B cell (primary cell): ENCODE results near the gene GRK6. TPM values are rescaled to one million over a fixed set of nuclear protein-coding genes. Genes with fewer than 3 reads are reported as not detected.

Experiments
- ATAC-seq: fragments of 200-7000 bp; cut with Tn5 transposase; one replicate; pipeline ENCODE4 v1.10.0; 2021; ENCODE audit warnings: low read depth, mild to moderate bottlenecking, moderate number of reproducible peaks, moderate library complexity
- CTCF ChIA-PET: fragments of 350-600 bp; sonication (Branson Sonifier 250); formaldehyde crosslinking; loops from one replicate; lab custom pipeline; 2021; ENCODE audit warnings: antibody characterized with exemption, inconsistent platforms; lab: Charles Lee
- POLR2A ChIA-PET: fragments of 350-600 bp; sonication (Branson Sonifier 250); formaldehyde crosslinking; loops from one replicate; lab custom pipeline; 2021; ENCODE audit warnings: antibody characterized with exemption; lab: Charles Lee
- DNase-seq: peaks from one replicate; pipeline ENCODE4 v3.0.0; 2013
- H2AFZ ChIP-seq: 2 replicates; pipeline ENCODE4 v1.6.1; 2012; ENCODE audit warnings: mild to moderate bottlenecking, low read depth, low read length; ENCODE audit not compliant: insufficient read depth, poor library complexity, severe bottlenecking
- H3K27ac ChIP-seq, 2 donors: 1 replicate in 1 of 2; 2 replicates in 1 of 2; pipeline ENCODE4 v1.5.1; 2012 to 2013; ENCODE audit warnings: low read length in 2 of 2, mild to moderate bottlenecking in 2 of 2, moderate library complexity in 1 of 2
- H3K27me3 ChIP-seq, 4 experiments: fragments of 200-600 bp in 1 of 4; sonication (generic) in 1 of 4; replicated peaks in 1 of 4; 1 replicate in 2 of 4; 2 replicates in 2 of 4; pipeline versions ENCODE4 v1.6.1 to v1.7.0; 2013 to 2016; ENCODE audit warnings: low read length in 3 of 4, mild to moderate bottlenecking in 2 of 4, mixed read lengths in 1 of 4, moderate library complexity in 1 of 4; ENCODE audit not compliant: insufficient read depth in 4 of 4, control insufficient read depth in 3 of 4; ENCODE audit errors: control extremely low read depth in 1 of 4
- H3K36me3 ChIP-seq, 2 experiments: replicated peaks in 1 of 2; 1 replicate in 1 of 2; 2 replicates in 1 of 2; pipeline versions ENCODE4 v1.6.1 to v1.7.1; 2013; ENCODE audit warnings: low read length in 1 of 2; ENCODE audit not compliant: insufficient read depth in 2 of 2, control insufficient read depth in 1 of 2; ENCODE audit errors: control extremely low read depth in 1 of 2, extremely low read depth in 1 of 2
- H3K4me1 ChIP-seq, 2 donors: fragments of 200-600 bp in 1 of 2; sonication (generic) in 1 of 2; 1 replicate in 1 of 2; 2 replicates in 1 of 2; pipeline versions ENCODE4 v1.5.1 to v1.6.1; 2013 to 2017; ENCODE audit warnings: low read length in 2 of 2; ENCODE audit not compliant: control insufficient read depth in 2 of 2, insufficient read depth in 2 of 2
- H3K4me2 ChIP-seq: replicated peaks from 2 replicates; pipeline ENCODE3; 2012; ENCODE audit warnings: mild to moderate bottlenecking, low read depth, low read length; ENCODE audit not compliant: poor library complexity, severe bottlenecking
- H3K4me3 ChIP-seq, 5 experiments: fragments of 200-600 bp in 1 of 5; sonication (generic) in 1 of 5; 1 replicate in 3 of 5; 2 replicates in 2 of 5; pipeline versions ENCODE4 v1.5.1 to v1.7.0; 2011 to 2016; ENCODE audit warnings: low read length in 4 of 5, mild to moderate bottlenecking in 4 of 5, low read depth in 2 of 5, control low read depth in 1 of 5, moderate library complexity in 1 of 5; ENCODE audit not compliant: insufficient read depth in 1 of 5; ENCODE audit errors: control extremely low read depth in 1 of 5, extremely low read depth in 1 of 5
- H3K79me2 ChIP-seq: fragments of 200-600 bp; sonication (generic); one replicate; pipeline ENCODE4 v1.6.0; 2016; ENCODE audit warnings: low read length; ENCODE audit not compliant: control insufficient read depth, insufficient read depth
- H3K9ac ChIP-seq: fragments of 200-600 bp; sonication (generic); 2 replicates; pipeline ENCODE4 v1.6.1; 2017; ENCODE audit warnings: mild to moderate bottlenecking, low read length, moderate library complexity
- H3K9me3 ChIP-seq, 3 donors: one replicate each; pipeline versions ENCODE4 v1.6.1 to v1.7.1; 2013; ENCODE audit warnings: low read length in 2 of 3; ENCODE audit not compliant: control insufficient read depth in 2 of 3, insufficient read depth in 1 of 3; ENCODE audit errors: control extremely low read depth in 1 of 3
- H4K20me1 ChIP-seq: 2 replicates; pipeline ENCODE4 v1.6.0; 2012; ENCODE audit warnings: mild to moderate bottlenecking, low read length; ENCODE audit not compliant: insufficient read depth, control insufficient read depth, poor library complexity, severe bottlenecking
- H3K27ac Mint-ChIP-seq: one replicate; pipeline ENCODE4 v1.8.0; 2021; ENCODE audit warnings: mixed read lengths
- H3K27me3 Mint-ChIP-seq: one replicate; pipeline ENCODE4 v1.8.0; 2021; ENCODE audit warnings: mixed read lengths
- H3K4me1 Mint-ChIP-seq: one replicate; pipeline ENCODE4 v1.8.0; 2021; ENCODE audit warnings: mixed read lengths
- H3K4me3 Mint-ChIP-seq: one replicate; pipeline ENCODE4 v1.8.0; 2021; ENCODE audit warnings: mixed read lengths
- H3K9me3 Mint-ChIP-seq: one replicate; pipeline ENCODE4 v1.8.0; 2022; ENCODE audit warnings: mixed read lengths; ENCODE audit not compliant: insufficient read depth
- CTCF ChIP-seq: fragments of 200-600 bp; IDR thresholded peaks from one replicate; pipeline ENCODE4 v1.8.0; 2022; ENCODE audit warnings: antibody characterized with exemption, mild to moderate bottlenecking
- EZH2 ChIP-seq: IDR thresholded peaks from 2 replicates; pipeline ENCODE4 v1.6.1; 2012; ENCODE audit warnings: borderline replicate concordance, low read depth, mild to moderate bottlenecking, moderate library complexity, low read length; ENCODE audit not compliant: insufficient read depth, poor library complexity, severe bottlenecking
- WGBS: methylation state at CpG from one replicate; pipeline ENCODE4 v1.1.5; 2013; ENCODE audit warnings: missing lambda C conversion rate; ENCODE audit not compliant: insufficient coverage; 5-methylcytosine and 5-hydroxymethylcytosine counted together
- intact Hi-C: fragments of 100-400 bp; cut with micrococcal nuclease; formaldehyde crosslinking; loops from one replicate; pipeline ENCODE4 v1.10.0; 2022
- polyA plus RNA-seq: library from polyadenylated mRNA; depleted of rRNA; stranded (reverse); fragments of >200 nt; gene quantifications from 2 replicates; pipeline ENCODE4 v1.2.3, GENCODE V29; 2012
- total RNA-seq, 2 donors: library from RNA; stranded (reverse); fragments of 120-200 nt in 1 of 2; gene quantifications; 1 replicate in 1 of 2; 2 replicates in 1 of 2; pipeline versions ENCODE4 v1.2.3 to v1.2.4, GENCODE V29; 2013 to 2022

GRK6 gene
- total and polyA plus RNA-seq, 2 donors (not counting 1 experiment from before 2014, with no cell fraction given), result 155 to 173 TPM

- H3K9me3 ChIP-seq, result no peaks in the 10 kb centered on the region
- H3K27ac ChIP-seq, result no peak overlapping the region
- ChIA-PET POLR2A (no interaction called here), CTCF (no interaction called here)
- TF ChIP-seq CTCF (no peak), EZH2 (no peak)
- H3K4me1 ChIP-seq, result no peaks in the 10 kb centered on the region
- no peak for DNase-seq
- no peak overlapping the region for H3K9ac ChIP-seq
- intact Hi-C loops, result no loop called here
- no peak overlapping the region for H2AFZ ChIP-seq
- H3K27me3 ChIP-seq, result no peaks in the 10 kb centered on the region
- Mint-ChIP-seq H3K9me3 (no peaks in the 10 kb centered on the region), H3K27ac (no peak overlapping the region), H3K4me3 (no peak overlapping the region), H3K27me3 (no peaks in the 10 kb centered on the region), H3K4me1 (no peaks in the 10 kb centered on the region)
- H3K4me2 ChIP-seq, result no peak overlapping the region
- H3K36me3 ChIP-seq, result peaks cover 0 to 8% of the 10 kb centered on the region in 2 experiments
- WGBS, result 100% methylated on average over 3 of the region's 3 CpGs
- ATAC-seq, result no peak
- H3K4me3 ChIP-seq, result no peak overlapping the region
- no peaks in the 10 kb centered on the region for H4K20me1 ChIP-seq
- H3K79me2 ChIP-seq, result peaks cover 3% of the 10 kb centered on the region
Measured at GRCh38 chr5:177486256-177486655, 59.8 kb downstream of the GRK6 start.

- H3K4me3 Mint-ChIP-seq, result no peak overlapping the region
- no peaks in the 10 kb centered on the region for H4K20me1 ChIP-seq
- H3K27me3 Mint-ChIP-seq, result no peaks in the 10 kb centered on the region
- H3K4me1 ChIP-seq, result no peaks in the 10 kb centered on the region
- no peak for ATAC-seq
- H3K9ac ChIP-seq, result no peak overlapping the region
- no peak overlapping the region for H3K4me2 ChIP-seq
- H3K9me3 Mint-ChIP-seq, result no peaks in the 10 kb centered on the region
- H3K9me3 ChIP-seq, result no peaks in the 10 kb centered on the region
- no peaks in the 10 kb centered on the region for H3K4me1 Mint-ChIP-seq
- H3K27ac ChIP-seq, result no peak overlapping the region
- CTCF ChIA-PET, result interaction anchor here (0.6 to 2.1 kb wide), 2 partner anchors 14 to 634 kb away, joined by 3 to 11 read pairs; no protein-coding TSS in a partner anchor
- H3K27me3 ChIP-seq, result no peaks in the 10 kb centered on the region
- no peak for DNase-seq
- H3K36me3 ChIP-seq, result peaks cover 0 to 8% of the 10 kb centered on the region in 2 experiments
- WGBS, result 99% methylated on average over 7 of the region's 8 CpGs
- no peak overlapping the region for H2AFZ ChIP-seq
- no peak overlapping the region for H3K4me3 ChIP-seq
- intact Hi-C loops, result no loop called here
- POLR2A ChIA-PET, result no interaction called here
- peaks cover 3% of the 10 kb centered on the region for H3K79me2 ChIP-seq
- H3K27ac Mint-ChIP-seq, result no peak overlapping the region
- no peak for TF ChIP-seq CTCF
- no peak for TF ChIP-seq EZH2
Measured at GRCh38 chr5:177487144-177487543, 60.7 kb downstream of the GRK6 start.
